Stimulated activated CD8-positive, alpha-beta memory T cell treated with anti-CD3 and anti-CD28 coated beads, Interleukin-4, amount 100 ng/mL, for 48 hours (primary cell): ENCODE measurements around the gene MYL12A.
A peak's percentile ranks its signal among the peaks of the same experiment; 100 is the strongest.
"Not testable (repeated sequence)": the region's sequence is repeated elsewhere in the genome, so short reads cannot be mapped to it uniquely, and the experiment has no call there.

ENCODE experiments used
- DNase-seq: peaks from one replicate; pipeline ENCODE4 v3.0.0-alpha.2; 2020

The MYL12A gene

DNA sequence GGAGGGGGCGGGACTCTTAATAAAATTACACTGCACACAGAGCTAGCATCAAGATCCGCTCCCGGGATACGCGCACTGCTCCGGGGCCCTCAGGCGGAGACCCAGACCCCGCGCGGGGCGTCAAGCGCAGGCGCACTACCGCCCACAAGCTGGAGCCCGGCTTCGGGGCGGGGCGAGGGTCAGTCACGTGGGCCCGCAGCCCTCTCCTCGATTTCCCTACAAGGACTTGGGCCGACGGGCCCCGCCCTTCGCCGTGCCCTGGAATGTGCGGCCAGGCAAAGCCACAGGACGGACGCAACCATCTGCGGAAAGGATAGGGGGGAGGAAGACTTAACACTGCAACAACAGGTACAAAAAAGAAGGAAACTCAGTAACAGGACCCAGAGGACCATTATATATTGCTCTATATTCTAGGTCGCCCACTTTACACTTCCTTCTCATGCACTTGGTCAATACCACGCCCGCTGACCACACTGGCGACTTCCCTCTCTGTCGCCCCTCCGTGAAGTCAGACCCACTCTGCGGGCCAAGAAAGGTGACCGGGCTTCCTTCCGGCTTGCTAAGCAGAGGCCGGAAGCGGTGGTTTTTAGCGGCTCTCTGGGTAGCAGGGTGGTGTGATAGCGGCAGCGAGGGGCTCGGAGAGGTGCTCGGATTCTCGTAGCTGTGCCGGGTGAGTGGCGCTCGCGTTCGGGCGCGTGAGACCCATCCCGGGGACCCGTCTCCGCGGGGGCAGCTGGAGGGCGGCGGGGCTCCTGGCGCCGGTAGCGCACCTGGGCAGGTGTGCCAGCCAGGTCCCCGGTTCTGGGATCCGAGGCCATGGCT, at the start of gene MYL12A:
Gene MYL12A, plus strand, starts transcription at position 562 of the 822 bp plus-strand sequence. CDS start 5,447 bp downstream, outside the sequence.
- peak; percentile 97 for DNase-seq

DNA sequence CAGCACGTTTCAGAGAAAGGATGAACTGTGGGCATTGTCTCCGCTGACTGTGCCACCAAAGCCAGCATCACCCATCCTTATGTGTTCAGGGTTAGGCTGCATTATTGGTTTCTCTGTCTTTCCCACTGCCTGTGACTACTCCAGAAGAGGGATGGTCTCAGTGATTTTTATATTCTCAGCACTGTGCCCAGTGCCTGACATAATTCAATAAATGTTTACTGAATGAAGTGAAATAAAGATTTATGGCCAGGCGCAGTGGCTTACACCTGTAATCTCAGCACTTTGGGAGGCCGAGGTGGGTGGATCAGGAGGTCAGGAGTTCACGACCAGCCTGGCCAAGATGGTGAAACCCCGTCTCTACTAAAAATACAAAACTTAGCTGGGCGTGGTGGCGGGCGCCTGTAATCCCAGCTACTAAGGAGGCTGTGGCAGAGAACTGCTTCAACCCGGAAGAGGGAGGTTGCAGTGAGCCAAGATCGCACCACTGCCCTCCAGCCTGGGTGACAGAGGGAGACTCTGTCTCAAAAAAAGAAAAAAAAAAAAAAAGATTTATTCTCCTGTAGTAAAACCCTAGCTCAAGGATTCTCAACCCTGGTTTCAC, 49.2 kb upstream of the MYL12A start:
- not testable (repeated sequence) for DNase-seq

GRCh38 chr18:3199942-3200645, 47.5 kb upstream of the MYL12A start:
- no peak for DNase-seq

DNA sequence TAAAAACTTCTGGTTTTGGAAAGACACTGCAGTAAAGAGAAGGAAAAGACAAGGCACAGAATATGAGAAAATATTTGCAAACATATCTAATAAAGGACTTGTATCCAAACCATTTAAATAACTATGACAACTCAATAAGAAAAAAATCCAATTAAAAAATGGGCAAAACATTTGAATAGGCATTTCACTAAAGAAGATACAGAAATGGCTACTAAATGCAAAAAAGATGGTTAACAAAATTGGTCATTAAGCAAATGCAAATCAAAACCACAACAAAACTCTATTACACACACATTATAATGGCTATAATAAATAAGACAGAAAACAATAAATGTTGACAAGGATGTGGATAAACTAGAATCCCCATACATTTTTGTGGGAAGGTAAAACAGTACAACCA, 42.4 kb upstream of the MYL12A start:
- no peak for DNase-seq

DNA sequence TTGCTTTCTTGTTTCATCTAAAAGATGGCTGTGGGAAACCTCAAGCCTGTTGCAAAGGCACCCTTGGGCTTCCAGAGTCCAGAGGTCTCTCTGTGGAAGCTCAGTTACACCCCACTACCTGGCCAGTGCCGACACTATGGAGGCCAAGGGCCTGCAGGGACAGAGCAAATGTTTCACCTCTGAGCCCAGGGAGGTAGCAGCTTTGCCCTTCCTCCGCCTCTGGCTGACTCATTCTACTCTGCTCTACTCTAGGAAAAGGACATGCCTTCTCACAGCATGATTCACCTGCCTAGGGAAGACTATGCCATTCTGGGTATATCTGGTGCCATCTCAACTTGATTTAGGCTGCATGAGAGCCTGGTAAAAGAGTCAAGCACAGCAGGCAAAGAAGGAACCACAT, 40.0 kb upstream of the MYL12A start:
- DNase-seq: no peak

DNA sequence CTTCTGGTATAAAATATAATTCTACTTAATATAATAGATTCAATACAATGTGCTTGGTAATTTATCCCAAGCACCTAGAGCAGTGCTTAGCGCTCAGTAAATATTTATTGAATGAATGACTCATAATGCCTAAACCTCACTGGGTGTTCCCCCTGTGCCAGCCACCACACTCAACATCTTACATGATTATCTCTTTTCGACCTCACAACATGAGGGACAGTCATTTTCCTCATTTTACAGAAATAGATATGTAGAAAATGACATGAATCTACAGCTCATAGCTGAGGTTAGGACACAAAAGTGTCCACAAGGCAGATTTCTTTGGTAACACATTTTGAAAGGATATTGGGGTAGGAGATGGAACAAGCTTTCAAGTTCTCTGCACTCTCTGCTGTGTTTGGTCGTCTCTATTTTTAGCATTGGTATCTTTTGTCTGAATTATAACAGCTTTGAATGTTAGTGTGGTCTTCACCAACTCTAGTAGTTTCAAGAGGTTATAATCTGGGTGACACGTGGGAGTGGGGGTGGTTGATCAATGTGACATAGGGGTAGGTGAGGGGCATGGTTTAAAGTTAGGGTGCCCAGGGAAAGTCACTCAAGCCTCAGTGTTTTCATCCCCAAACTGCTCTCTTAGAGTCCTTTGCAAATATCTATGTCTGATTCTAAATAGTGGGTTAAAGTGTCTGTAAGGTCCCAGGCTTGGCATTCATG, 37.6 kb upstream of the MYL12A start:
- no peak for DNase-seq

DNA sequence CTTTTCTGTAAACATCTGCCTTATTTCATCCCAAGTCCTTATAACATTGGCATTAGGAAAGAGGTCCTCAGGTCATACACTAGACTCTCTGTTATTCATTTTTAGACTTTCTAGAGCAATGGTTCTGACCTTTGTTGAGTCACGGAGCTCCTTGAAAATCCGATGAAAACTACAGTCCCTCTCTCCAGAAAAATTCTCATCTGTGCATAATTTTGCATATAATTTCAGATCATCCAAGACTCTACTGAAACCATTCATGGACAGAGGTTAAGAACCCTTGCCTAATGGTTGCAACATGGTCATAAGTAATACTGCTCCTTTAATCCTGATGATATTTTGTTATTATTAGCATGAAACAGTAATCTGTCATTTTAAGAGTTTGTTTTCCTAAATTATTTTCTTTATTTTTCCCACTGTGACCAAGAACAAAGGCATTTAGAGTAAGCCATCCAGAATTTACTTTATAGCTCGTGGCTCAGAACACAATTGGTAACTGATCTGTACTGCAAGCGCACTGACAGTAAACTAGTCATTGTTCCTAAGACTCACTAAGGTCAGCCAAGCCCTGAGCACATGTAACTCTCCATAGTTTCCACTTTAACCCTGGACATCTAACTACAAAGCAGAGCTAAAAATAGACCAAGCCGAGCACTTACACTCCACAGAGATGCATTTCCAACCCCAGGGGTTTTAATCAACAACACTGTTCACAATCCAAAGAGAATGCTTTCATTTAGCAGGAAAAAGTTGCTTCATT, 36.2 kb upstream of the MYL12A start:
- no peak for DNase-seq

- no peak for DNase-seq
These were observed 34.9 kb upstream of the MYL12A start for GRCh38 chr18:3212657-3213056.

GRCh38 chr18:3213300-3214059, 34.1 kb upstream of the MYL12A start:
- no peak for DNase-seq

GRCh38 chr18:3214855-3215637, 32.6 kb upstream of the MYL12A start:
- no peak for DNase-seq

DNA sequence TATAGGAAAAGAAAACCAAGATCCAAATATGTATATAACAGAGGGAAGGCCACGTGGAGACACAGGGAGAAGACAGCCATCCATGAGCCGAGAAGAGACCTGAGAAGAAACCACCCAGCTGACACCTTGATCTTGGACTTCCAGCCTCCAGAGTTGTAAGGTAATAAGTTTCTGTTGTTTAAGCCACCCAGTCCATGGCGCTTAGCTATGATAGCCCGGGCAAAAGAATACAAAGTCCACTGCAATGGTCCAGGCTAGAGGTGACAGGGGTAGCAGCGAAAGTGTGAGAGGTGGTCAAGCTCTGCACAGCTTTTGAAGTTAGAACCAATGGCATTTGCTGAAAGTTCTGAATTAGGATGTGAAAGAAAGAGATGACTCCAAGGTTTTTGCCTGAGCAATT, 30.6 kb upstream of the MYL12A start:
- no peak for DNase-seq

- DNase-seq: no peak
These were observed 29.5 kb upstream of the MYL12A start for GRCh38 chr18:3217948-3218647.

DNA sequence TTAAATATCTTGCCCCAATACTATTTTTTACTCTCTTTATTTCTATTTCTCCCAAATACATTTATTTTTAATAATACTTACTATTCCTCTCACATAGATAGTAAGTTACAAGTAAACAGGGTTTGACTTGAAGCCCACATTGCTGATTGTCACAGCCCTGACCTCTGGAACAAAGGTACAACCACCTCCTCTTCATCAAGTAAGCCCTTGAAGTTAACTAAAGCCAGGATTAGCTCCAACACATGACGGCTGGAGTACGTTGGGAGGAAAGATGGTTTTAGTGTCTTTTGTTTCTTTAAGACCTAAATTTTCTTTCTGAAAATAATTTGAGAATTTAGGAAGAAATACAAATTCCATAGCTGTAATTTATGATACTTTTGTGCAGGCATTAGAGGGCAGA, 28.8 kb upstream of the MYL12A start:
- no peak for DNase-seq

- no peak for DNase-seq
These were observed 28.4 kb upstream of the MYL12A start for GRCh38 chr18:3219241-3219630.

- DNase-seq: no peak
These were observed 27.8 kb upstream of the MYL12A start, which contains the start of gene MYOM1 for GRCh38 chr18:3219631-3220335. Gene MYOM1, minus strand, starts transcription at chr18:3219968. Its CDS starts 4,745 bp downstream, at chr18:3215223.

- not testable (repeated sequence) for DNase-seq
These were observed 26.7 kb upstream of the MYL12A start for GRCh38 chr18:3220868-3221267.

DNA sequence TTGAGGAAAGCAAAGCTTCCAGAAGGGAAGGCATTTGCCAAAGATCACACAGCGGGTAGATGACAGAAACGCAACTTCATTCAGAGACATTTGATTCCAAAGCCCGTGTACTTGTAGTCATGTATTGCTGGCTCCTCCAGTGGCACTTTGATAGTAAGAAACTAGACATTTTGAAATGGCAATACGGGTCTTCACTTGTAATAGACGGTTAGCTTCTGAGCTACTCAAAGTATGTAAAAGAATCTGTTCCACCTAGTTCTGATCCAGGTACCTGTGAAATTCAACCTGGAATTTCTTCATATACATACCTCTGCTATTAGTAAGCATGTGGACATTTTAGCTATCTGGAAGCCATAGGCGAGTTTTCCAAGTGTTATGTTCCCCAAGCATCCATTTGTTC, 26.1 kb upstream of the MYL12A start:
- no peak for DNase-seq

GRCh38 chr18:3223356-3223755, 24.2 kb upstream of the MYL12A start:
- DNase-seq: no peak

GRCh38 chr18:3224223-3224622, 23.4 kb upstream of the MYL12A start:
- no peak for DNase-seq
